Loucy (cell line): ENCODE results near the gene PDILT.

ENCODE experiments used
- CTCF ChIP-seq: fragments of 200-600 bp; sonication (generic); conservative IDR thresholded peaks from 2 replicates; pipeline ENCODE4 v1.5.1; 2014; ENCODE audit warnings: mild to moderate bottlenecking, antibody characterized with exemption, low read length
- EZH2phosphoT487 ChIP-seq: fragments of 200-600 bp; IDR thresholded peaks from 2 replicates; pipeline ENCODE4 v1.6.1; 2018; ENCODE audit warnings: antibody characterized with exemption, mild to moderate bottlenecking, moderate library complexity, borderline replicate concordance

DNA sequence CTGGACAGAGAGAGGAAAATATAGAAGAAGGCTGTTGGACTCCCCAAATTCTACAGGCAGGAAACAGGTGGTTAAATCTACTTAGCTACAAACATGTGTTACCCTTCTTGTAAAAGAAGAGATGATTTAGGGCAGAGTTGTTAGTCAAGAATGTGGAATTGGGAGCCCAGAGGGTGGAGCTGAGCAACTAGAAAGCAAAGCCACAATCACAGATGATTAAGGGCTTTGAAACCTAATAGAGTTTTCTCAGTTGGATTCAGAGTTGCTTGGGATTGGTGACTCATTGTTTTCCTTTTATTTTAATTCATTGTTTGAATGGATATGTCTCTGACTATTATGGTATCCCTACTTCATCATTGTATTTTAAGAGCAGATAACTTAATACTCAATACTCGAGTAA lies 11.0 kb upstream of the PDILT start:
- TF ChIP-seq CTCF: no peak
- no peak for TF ChIP-seq EZH2phosphoT487
